Natural killer cell (primary cell): Measurements from ENCODE around the gene TMEM187. TPM values are rescaled to one million over a fixed set of nuclear protein-coding genes. Genes with fewer than 3 reads are reported as not detected.
A peak's percentile ranks its signal among the peaks of the same experiment; 100 is the strongest.

Experiments
- ATAC-seq, 3 donors: fragments of 150-1000 bp in 2 of 3; fragments of 200-7000 bp in 1 of 3; cut with Tn5 transposase; 1 replicate in 1 of 3; 2 replicates in 2 of 3; pipeline ENCODE4 v1.10.0; 2021; ENCODE audit warnings: mild to moderate bottlenecking in 2 of 3, moderate library complexity in 2 of 3
- DNase-seq, 2 donors: peaks; one replicate each; pipeline versions ENCODE4 v3.0.0 to v3.0.0-alpha.2; 2013 to 2021; ENCODE audit warnings: mixed read lengths in 1 of 2
- H3K27ac ChIP-seq: one replicate; pipeline ENCODE4 v1.5.1; 2013; ENCODE audit warnings: mild to moderate bottlenecking, low read length
- H3K27me3 ChIP-seq: one replicate; pipeline ENCODE4 v1.6.1; 2013; ENCODE audit warnings: low read length; ENCODE audit not compliant: control insufficient read depth, insufficient read depth
- H3K36me3 ChIP-seq: one replicate; pipeline ENCODE4 v1.6.1; 2013; ENCODE audit warnings: low read length; ENCODE audit not compliant: control insufficient read depth, insufficient read depth
- H3K4me1 ChIP-seq: one replicate; pipeline ENCODE4 v1.6.1; 2013; ENCODE audit warnings: low read length; ENCODE audit not compliant: control insufficient read depth, insufficient read depth
- H3K4me3 ChIP-seq: one replicate; pipeline ENCODE4 v1.5.1; 2013; ENCODE audit warnings: low read length
- H3K9me3 ChIP-seq: one replicate; pipeline ENCODE4 v1.6.1; 2013; ENCODE audit warnings: low read length; ENCODE audit not compliant: control insufficient read depth, insufficient read depth
- H3K27ac Mint-ChIP-seq, 2 donors: one replicate each; pipeline ENCODE4 v1.8.0; 2022; ENCODE audit warnings: mild to moderate bottlenecking in 2 of 2, mixed read lengths in 2 of 2, moderate library complexity in 1 of 2
- H3K27me3 Mint-ChIP-seq, 2 donors: one replicate each; pipeline ENCODE4 v1.8.0; 2022; ENCODE audit warnings: low read depth in 2 of 2, mixed read lengths in 2 of 2
- H3K36me3 Mint-ChIP-seq: one replicate; pipeline ENCODE4 v1.8.0; 2022; ENCODE audit warnings: mixed read lengths
- H3K4me1 Mint-ChIP-seq, 2 donors: one replicate each; pipeline ENCODE4 v1.8.0; 2022; ENCODE audit warnings: mixed read lengths in 2 of 2
- H3K4me3 Mint-ChIP-seq: one replicate; pipeline ENCODE4 v1.8.0; 2022; ENCODE audit warnings: mild to moderate bottlenecking, moderate library complexity, mixed read lengths
- H3K9me3 Mint-ChIP-seq, 2 donors: one replicate each; pipeline ENCODE4 v1.8.0; 2022; ENCODE audit warnings: mixed read lengths in 2 of 2
- CTCF ChIP-seq: fragments of 200-600 bp; IDR thresholded peaks from one replicate; pipeline ENCODE4 v1.8.0; 2022; ENCODE audit warnings: antibody characterized with exemption
- WGBS: methylation state at CpG from one replicate; pipeline ENCODE4 v1.1.7; 2013; ENCODE audit warnings: missing lambda C conversion rate; ENCODE audit not compliant: insufficient coverage; 5-methylcytosine and 5-hydroxymethylcytosine counted together
- intact Hi-C: fragments of 100-400 bp; cut with micrococcal nuclease; formaldehyde crosslinking; loops from one replicate; pipeline ENCODE4 v1.14.2; 2022
- total RNA-seq, 4 donors: library from RNA; stranded (reverse); fragments of 120-200 nt in 1 of 4; gene quantifications; one replicate each; pipeline versions ENCODE4 v1.2.3 to v1.2.4, GENCODE V29; 2013 to 2022

The TMEM187 gene
- total RNA-seq, 3 donors from 2014 or later (not counting 1 experiment from before 2014, with no cell fraction given) = 1.2 to 4.3 (median 1.4) TPM

GRCh38 chrX:154030715-154031305 lies 58.3 kb downstream of the TMEM187 start:
- Histone ChIP-seq H3K4me3 (no peak overlapping the region), H3K4me1 (no peaks in the 10 kb centered on the region), H3K27ac (no peak overlapping the region), H3K36me3 (peaks cover 53% of the 10 kb centered on the region), H3K9me3 (no peaks in the 10 kb centered on the region), H3K27me3 (no peaks in the 10 kb centered on the region)
- Mint-ChIP-seq H3K36me3 (no peaks in the 10 kb centered on the region), H3K27me3 (no peaks in the 10 kb centered on the region), H3K27ac (no peak overlapping the region), H3K9me3 (no peaks in the 10 kb centered on the region), H3K4me3 (no peak overlapping the region), H3K4me1 (peaks cover 0 to 7% of the 10 kb centered on the region in 2 donors)
- no peak for DNase-seq
- 96% methylated on average over 29 of the region's 29 CpGs for WGBS
- intact Hi-C loops = no loop called here
- no peak for TF ChIP-seq CTCF
- no peak for ATAC-seq

DNA sequence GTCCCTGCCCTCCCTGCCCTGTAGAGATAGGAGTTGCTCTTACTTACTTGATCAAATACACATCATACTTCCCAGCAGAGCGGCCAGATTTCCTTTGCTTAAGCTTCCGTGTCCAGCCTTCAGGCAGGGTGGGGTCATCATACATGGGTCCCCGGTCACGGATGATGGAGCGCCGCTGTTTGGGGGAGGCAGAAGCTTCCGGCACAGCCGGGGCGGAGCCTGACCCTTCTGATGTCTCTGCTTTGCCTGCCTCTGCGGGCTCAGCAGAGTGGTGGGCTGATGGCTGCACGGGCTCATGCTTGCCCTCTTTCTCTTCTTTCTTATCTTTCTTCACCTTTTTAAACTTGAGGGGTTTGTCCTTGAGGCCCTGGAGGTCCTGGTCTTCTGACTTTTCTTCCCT lies 59.6 kb downstream of the TMEM187 start:
- Mint-ChIP-seq H3K36me3 (no peaks in the 10 kb centered on the region), H3K9me3 (no peaks in the 10 kb centered on the region), H3K27ac (peak overlapping the region in 1 of 2 donors; percentile 54), H3K27me3 (no peaks in the 10 kb centered on the region), H3K4me1 (peaks cover 8 to 16% of the 10 kb centered on the region in 2 donors), H3K4me3 (no peak overlapping the region)
- ATAC-seq = no peak
- Histone ChIP-seq H3K36me3 (peaks cover 48% of the 10 kb centered on the region), H3K9me3 (no peaks in the 10 kb centered on the region), H3K27me3 (no peaks in the 10 kb centered on the region), H3K4me3 (no peak overlapping the region), H3K4me1 (peaks cover 5% of the 10 kb centered on the region), H3K27ac (no peak overlapping the region)
- intact Hi-C loops = no loop called here
- 99% methylated on average over 11 of the region's 11 CpGs for WGBS
- no peak for DNase-seq
- no peak for TF ChIP-seq CTCF

DNA sequence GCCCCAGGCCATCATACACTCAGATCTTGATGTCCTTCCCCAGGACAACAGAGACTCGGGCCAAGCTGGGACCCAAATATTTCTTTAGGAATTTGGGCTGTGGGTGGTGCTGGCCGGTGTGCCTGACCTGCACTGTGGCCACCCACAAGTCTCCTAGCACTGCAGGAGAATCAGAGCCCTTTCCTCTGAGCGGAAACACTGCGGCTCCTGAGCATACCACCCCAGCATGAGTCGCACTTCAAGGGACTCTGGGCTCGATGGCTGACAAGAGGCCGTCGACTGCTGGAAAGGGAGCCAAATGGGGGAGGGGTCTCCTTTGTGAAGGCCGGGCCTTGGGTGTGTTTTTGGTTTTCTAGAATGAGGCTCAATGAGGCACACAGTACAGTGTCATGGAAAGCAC lies 60.1 kb downstream of the TMEM187 start:
- peaks cover 8 to 16% of the 10 kb centered on the region in 2 donors for H3K4me1 Mint-ChIP-seq
- Histone ChIP-seq H3K9me3 (no peaks in the 10 kb centered on the region), H3K36me3 (peaks cover 43% of the 10 kb centered on the region), H3K4me3 (no peak overlapping the region), H3K27ac (no peak overlapping the region), H3K27me3 (no peaks in the 10 kb centered on the region), H3K4me1 (peaks cover 5% of the 10 kb centered on the region)
- H3K9me3 Mint-ChIP-seq = no peaks in the 10 kb centered on the region
- ATAC-seq (no peak), DNase-seq (no peak)
- H3K4me3 Mint-ChIP-seq = no peak overlapping the region
- intact Hi-C loops = no loop called here
- H3K36me3 Mint-ChIP-seq = no peaks in the 10 kb centered on the region
- no peak for TF ChIP-seq CTCF
- H3K27ac Mint-ChIP-seq = peak overlapping the region in 1 of 2 donors; percentile 54
- no peaks in the 10 kb centered on the region for H3K27me3 Mint-ChIP-seq
- 99% methylated on average over 9 of the region's 9 CpGs for WGBS

Other genes starting within 250 kb of the TMEM187 start
- 100 to 1,000 TPM; 109 to 131 (median 119) TPM for gene BCAP31, start 248.4 kb upstream of the TMEM187 start, total RNA-seq
- gene ABCD1, start 247.9 kb upstream of the TMEM187 start, total RNA-seq = 10 to 100 TPM; 12.2 to 13.9 (median 13.8) TPM
- gene PLXNB3, start 208.5 kb upstream of the TMEM187 start, total RNA-seq = 1 to 10 TPM in 2 of 3 donors, not detected in 1; 1.2 to 1.3 TPM
- gene SRPK3, start 191.7 kb upstream of the TMEM187 start, total RNA-seq = not detected
- gene IDH3G, start 178.4 kb upstream of the TMEM187 start, total RNA-seq = 10 to 100 TPM; 70.1 to 76.5 (median 71.1) TPM
- gene SSR4, start 178.1 kb upstream of the TMEM187 start, total RNA-seq = 100 to 1,000 TPM; 160 to 280 (median 189) TPM
- 100 to 1,000 TPM; 101 to 177 (median 157) TPM for gene PDZD4, start 142.2 kb upstream of the TMEM187 start, total RNA-seq
- under 1 TPM in 2 of 3 donors, not detected in 1; 0.23 to 0.98 TPM for gene L1CAM, start 86.6 kb upstream of the TMEM187 start, total RNA-seq
- gene AVPR2, start 68.1 kb upstream of the TMEM187 start, total RNA-seq = not detected
- 100 to 1,000 TPM; 352 to 398 (median 384) TPM for gene ARHGAP4, start 46.5 kb upstream of the TMEM187 start, total RNA-seq
- 10 to 100 TPM; 63.4 to 82.3 (median 73.1) TPM for gene NAA10, start 37.7 kb upstream of the TMEM187 start, total RNA-seq
- gene RENBP, start 28.1 kb upstream of the TMEM187 start, total RNA-seq = 10 to 100 TPM; 14.3 to 17.1 (median 15.2) TPM
- 10 to 100 TPM; 65.2 to 76.7 (median 67.5) TPM for gene HCFC1, start 936 bp upstream of the TMEM187 start, total RNA-seq
- gene IRAK1, start 47.1 kb downstream of the TMEM187 start, total RNA-seq = 100 to 1,000 TPM in 2 of 3 donors, 10 to 100 TPM in 1; 87.5 to 114 (median 107) TPM
- gene MECP2, start 125.0 kb downstream of the TMEM187 start, total RNA-seq = 100 to 1,000 TPM; 177 to 198 (median 182) TPM
- not detected for gene OPN1LW, start 171.5 kb downstream of the TMEM187 start, total RNA-seq
- gene OPN1MW, start 209.8 kb downstream of the TMEM187 start, total RNA-seq = not detected
- gene OPN1MW2, start 247.0 kb downstream of the TMEM187 start, total RNA-seq = not detected